HepG2 (cell line): ENCODE data around the gene POGLUT3.

Experiments used
- BHLHE40 ChIP-seq: IDR thresholded peaks from 2 replicates; pipeline ENCODE4 v1.6.1; 2011; ENCODE audit warnings: low read length, improper control_type of control experiment
- ETS1 ChIP-seq: sonication (generic); formaldehyde crosslinking; IDR thresholded peaks from 2 replicates; pipeline ENCODE4 v1.4.0; 2020; ENCODE audit warnings: missing genetic modification reagents
- EZH2 ChIP-seq: conservative IDR thresholded peaks from 2 replicates; pipeline ENCODE4 v1.6.1; 2012; ENCODE audit warnings: mild to moderate bottlenecking, low read depth, low read length, moderate library complexity
- HNF4A ChIP-seq: sonication (generic); formaldehyde crosslinking; IDR thresholded peaks from 2 replicates; pipeline ENCODE4 v1.4.0; 2020; ENCODE audit warnings: missing genetic modification reagents
- POLR2A ChIP-seq, 2 experiments: IDR thresholded peaks; 2 replicates each; pipeline ENCODE4 v1.6.1; 2011; ENCODE audit warnings: low read depth in 2 of 2, low read length in 2 of 2, mild to moderate bottlenecking in 1 of 2, moderate library complexity in 1 of 2; ENCODE audit not compliant: insufficient read depth in 1 of 2
- POLR2AphosphoS5 ChIP-seq: IDR thresholded peaks from 2 replicates; pipeline ENCODE4 v1.6.1; 2012; ENCODE audit warnings: low read depth, low read length
- TEF ChIP-seq: sonication (generic); formaldehyde crosslinking; IDR thresholded peaks from 2 replicates; pipeline ENCODE4 v1.5.0; 2020; ENCODE audit warnings: missing genetic modification reagents
- XRCC5 ChIP-seq: fragments of 200-400 bp; formaldehyde crosslinking; optimal IDR thresholded peaks from 2 replicates; pipeline ENCODE3; 2017; ENCODE audit warnings: mild to moderate bottlenecking, low read length
- ZNF44 ChIP-seq: sonication (generic); formaldehyde crosslinking; IDR thresholded peaks from 2 replicates; pipeline ENCODE4 v1.5.1; 2020; ENCODE audit warnings: mild to moderate bottlenecking, missing genetic modification reagents
- ZNF562 ChIP-seq: sonication (generic); formaldehyde crosslinking; IDR thresholded peaks from 2 replicates; pipeline ENCODE4 v1.8.0; 2022; ENCODE audit warnings: missing genetic modification reagents, borderline replicate concordance
- TF ChIP-seq, protein P1 (sequence below): sonication (generic); formaldehyde crosslinking; IDR thresholded peaks from 2 replicates; pipeline ENCODE4 v1.5.0; 2020; ENCODE audit warnings: mild to moderate bottlenecking, missing genetic modification reagents, moderate library complexity

DNA sequence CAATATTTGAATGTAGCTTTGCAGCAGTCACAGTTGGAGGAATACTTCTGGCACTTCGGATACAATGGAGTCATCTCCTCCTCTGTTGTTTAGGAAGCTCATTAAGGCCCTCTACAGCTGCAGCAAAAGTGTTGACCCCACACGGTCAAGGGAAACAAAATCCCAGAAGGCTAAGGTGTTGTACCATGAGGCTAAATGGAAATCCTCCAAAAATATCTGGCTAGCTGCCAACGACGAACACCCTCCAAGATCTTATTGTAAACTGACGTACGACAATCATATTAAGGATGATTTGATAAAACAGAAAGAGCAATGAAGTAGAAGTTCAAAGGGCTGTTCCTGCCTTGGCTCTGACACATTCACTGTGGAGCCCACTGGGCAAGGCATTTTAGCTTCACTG is 4.0 kb downstream of the POGLUT3 start:
- TF ChIP-seq, protein P1, sequence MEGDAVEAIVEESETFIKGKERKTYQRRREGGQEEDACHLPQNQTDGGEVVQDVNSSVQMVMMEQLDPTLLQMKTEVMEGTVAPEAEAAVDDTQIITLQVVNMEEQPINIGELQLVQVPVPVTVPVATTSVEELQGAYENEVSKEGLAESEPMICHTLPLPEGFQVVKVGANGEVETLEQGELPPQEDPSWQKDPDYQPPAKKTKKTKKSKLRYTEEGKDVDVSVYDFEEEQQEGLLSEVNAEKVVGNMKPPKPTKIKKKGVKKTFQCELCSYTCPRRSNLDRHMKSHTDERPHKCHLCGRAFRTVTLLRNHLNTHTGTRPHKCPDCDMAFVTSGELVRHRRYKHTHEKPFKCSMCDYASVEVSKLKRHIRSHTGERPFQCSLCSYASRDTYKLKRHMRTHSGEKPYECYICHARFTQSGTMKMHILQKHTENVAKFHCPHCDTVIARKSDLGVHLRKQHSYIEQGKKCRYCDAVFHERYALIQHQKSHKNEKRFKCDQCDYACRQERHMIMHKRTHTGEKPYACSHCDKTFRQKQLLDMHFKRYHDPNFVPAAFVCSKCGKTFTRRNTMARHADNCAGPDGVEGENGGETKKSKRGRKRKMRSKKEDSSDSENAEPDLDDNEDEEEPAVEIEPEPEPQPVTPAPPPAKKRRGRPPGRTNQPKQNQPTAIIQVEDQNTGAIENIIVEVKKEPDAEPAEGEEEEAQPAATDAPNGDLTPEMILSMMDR (CRISPR knock-in tag) = no peak
- no peak for TF ChIP-seq HNF4A
- no peak for TF ChIP-seq POLR2A (IDR thresholded peaks at IDR 0.05; ENCODE audit: insufficient read depth in 1 of 2, low read depth in 2 of 2, low read length in 2 of 2)
- no peak for TF ChIP-seq ZNF562 (CRISPR knock-in tag)
- TF ChIP-seq ETS1 (CRISPR knock-in tag) = no peak
- no peak for TF ChIP-seq ZNF44 (CRISPR knock-in tag)
- TF ChIP-seq EZH2 = no peak
- no peak for TF ChIP-seq XRCC5
- TF ChIP-seq BHLHE40 = no peak
- no peak for TF ChIP-seq TEF (CRISPR knock-in tag)
- TF ChIP-seq POLR2AphosphoS5 = no peak
